MM.1S (cell line): ENCODE measurements around the gene NCKAP5.

Source experiments
- DNase-seq: peaks from one replicate; pipeline ENCODE4 v3.0.0-alpha.2; 2015
- H2AFZ ChIP-seq: fragments of 300-600 bp; sonication (generic); 2 replicates; pipeline ENCODE4 v1.6.0; 2016; ENCODE audit warnings: antibody characterized with exemption, low read length
- H3F3A ChIP-seq: fragments of 300-600 bp; sonication (generic); 2 replicates; pipeline ENCODE4 v1.6.1; 2016; ENCODE audit warnings: mild to moderate bottlenecking, antibody characterized with exemption, low read length, moderate library complexity, mixed read lengths; ENCODE audit not compliant: insufficient read depth
- H3K27ac ChIP-seq: fragments of 300-600 bp; sonication (generic); 2 replicates; pipeline ENCODE4 v1.5.1; 2016; ENCODE audit warnings: mild to moderate bottlenecking, low read length
- H3K27me3 ChIP-seq: fragments of 300-600 bp; sonication (generic); replicated peaks from 2 replicates; pipeline ENCODE4 v1.6.0; 2016; ENCODE audit warnings: low read length; ENCODE audit not compliant: insufficient read depth
- H3K36me3 ChIP-seq: fragments of 300-600 bp; sonication (generic); replicated peaks from 2 replicates; pipeline ENCODE4 v1.6.1; 2016; ENCODE audit warnings: mild to moderate bottlenecking, low read length, mixed read lengths; ENCODE audit not compliant: insufficient read depth
- H3K4me1 ChIP-seq: fragments of 300-600 bp; sonication (generic); 2 replicates; pipeline ENCODE4 v1.6.1; 2016; ENCODE audit warnings: low read length, mixed read lengths
- H3K4me2 ChIP-seq: fragments of 300-600 bp; sonication (generic); 2 replicates; pipeline ENCODE4 v1.6.0; 2016; ENCODE audit warnings: low read depth, low read length
- H3K4me3 ChIP-seq: fragments of 300-600 bp; sonication (generic); 2 replicates; pipeline ENCODE4 v1.5.1; 2016; ENCODE audit warnings: low read length, mixed read lengths
- H3K79me2 ChIP-seq: fragments of 300-600 bp; sonication (generic); 2 replicates; pipeline ENCODE4 v1.6.1; 2016; ENCODE audit warnings: mixed run types, low read length, mixed read lengths
- H3K9ac ChIP-seq: fragments of 300-600 bp; sonication (generic); 2 replicates; pipeline ENCODE4 v1.6.1; 2016; ENCODE audit warnings: low read length, mixed read lengths
- H3K9me2 ChIP-seq: fragments of 300-600 bp; sonication (generic); replicated peaks from 2 replicates; pipeline ENCODE4 v1.6.1; 2016; ENCODE audit warnings: mild to moderate bottlenecking, low read length, mixed read lengths; ENCODE audit not compliant: insufficient read depth
- H3K9me3 ChIP-seq: fragments of 300-600 bp; sonication (generic); replicated peaks from 2 replicates; pipeline ENCODE4 v1.6.1; 2016; ENCODE audit warnings: mild to moderate bottlenecking, low read length, mixed read lengths; ENCODE audit not compliant: insufficient read depth
- H4K20me1 ChIP-seq: fragments of 300-600 bp; sonication (generic); 2 replicates; pipeline ENCODE4 v1.6.1; 2016; ENCODE audit warnings: mild to moderate bottlenecking, low read length, moderate library complexity, mixed read lengths; ENCODE audit not compliant: insufficient read depth
- EZH2 ChIP-seq: fragments of 300-600 bp; sonication (generic); optimal IDR thresholded peaks from 2 replicates; pipeline ENCODE3; 2017; ENCODE audit warnings: low read depth, mild to moderate bottlenecking, antibody characterized with exemption, low read length, mixed read lengths
- EZH2phosphoT487 ChIP-seq: fragments of 300-600 bp; sonication (generic); IDR thresholded peaks from 2 replicates; pipeline ENCODE4 v1.6.1; 2018; ENCODE audit warnings: antibody characterized with exemption, low read length
- TF ChIP-seq, protein P1 (sequence below): fragments of 300-600 bp; sonication (generic); IDR thresholded peaks from 2 replicates; pipeline ENCODE4 v1.5.1; 2016; ENCODE audit warnings: antibody characterized with exemption, low read length, mixed read lengths

Gene NCKAP5

DNA sequence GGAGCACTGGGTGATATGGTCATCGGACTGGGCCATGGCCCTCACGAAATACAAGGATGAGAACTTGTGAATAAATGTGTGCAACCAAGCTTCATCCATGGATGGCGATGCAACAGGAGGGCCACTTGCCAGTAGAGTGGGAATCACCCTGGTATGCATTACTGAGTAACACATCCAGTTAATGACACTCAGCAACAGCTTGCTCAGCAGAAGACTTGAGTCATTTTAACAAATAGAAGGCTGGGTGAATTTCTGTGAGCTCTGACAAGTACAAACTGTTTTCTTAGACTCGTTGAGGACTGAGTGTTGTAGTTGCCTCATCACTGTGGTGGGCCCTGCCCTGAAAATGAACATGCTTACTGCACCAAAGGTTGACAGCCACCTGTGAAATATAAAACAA is 221.6 kb downstream of the NCKAP5 start:
- Histone ChIP-seq H3K79me2 (no peaks in the 10 kb centered on the region), H3K4me2 (no peak overlapping the region), H3F3A (no peaks in the 10 kb centered on the region), H3K9me2 (no peaks in the 10 kb centered on the region), H3K9ac (no peak overlapping the region), H3K36me3 (no peaks in the 10 kb centered on the region), H2AFZ (no peak overlapping the region), H3K4me1 (no peaks in the 10 kb centered on the region), H3K27me3 (no peaks in the 10 kb centered on the region), H3K9me3 (no peaks in the 10 kb centered on the region), H4K20me1 (no peaks in the 10 kb centered on the region), H3K4me3 (no peak overlapping the region), H3K27ac (no peak overlapping the region)
- TF ChIP-seq, protein P1, sequence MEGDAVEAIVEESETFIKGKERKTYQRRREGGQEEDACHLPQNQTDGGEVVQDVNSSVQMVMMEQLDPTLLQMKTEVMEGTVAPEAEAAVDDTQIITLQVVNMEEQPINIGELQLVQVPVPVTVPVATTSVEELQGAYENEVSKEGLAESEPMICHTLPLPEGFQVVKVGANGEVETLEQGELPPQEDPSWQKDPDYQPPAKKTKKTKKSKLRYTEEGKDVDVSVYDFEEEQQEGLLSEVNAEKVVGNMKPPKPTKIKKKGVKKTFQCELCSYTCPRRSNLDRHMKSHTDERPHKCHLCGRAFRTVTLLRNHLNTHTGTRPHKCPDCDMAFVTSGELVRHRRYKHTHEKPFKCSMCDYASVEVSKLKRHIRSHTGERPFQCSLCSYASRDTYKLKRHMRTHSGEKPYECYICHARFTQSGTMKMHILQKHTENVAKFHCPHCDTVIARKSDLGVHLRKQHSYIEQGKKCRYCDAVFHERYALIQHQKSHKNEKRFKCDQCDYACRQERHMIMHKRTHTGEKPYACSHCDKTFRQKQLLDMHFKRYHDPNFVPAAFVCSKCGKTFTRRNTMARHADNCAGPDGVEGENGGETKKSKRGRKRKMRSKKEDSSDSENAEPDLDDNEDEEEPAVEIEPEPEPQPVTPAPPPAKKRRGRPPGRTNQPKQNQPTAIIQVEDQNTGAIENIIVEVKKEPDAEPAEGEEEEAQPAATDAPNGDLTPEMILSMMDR: no peak
- TF ChIP-seq EZH2phosphoT487 (no peak), EZH2 (no peak)
- no peak for DNase-seq

DNA sequence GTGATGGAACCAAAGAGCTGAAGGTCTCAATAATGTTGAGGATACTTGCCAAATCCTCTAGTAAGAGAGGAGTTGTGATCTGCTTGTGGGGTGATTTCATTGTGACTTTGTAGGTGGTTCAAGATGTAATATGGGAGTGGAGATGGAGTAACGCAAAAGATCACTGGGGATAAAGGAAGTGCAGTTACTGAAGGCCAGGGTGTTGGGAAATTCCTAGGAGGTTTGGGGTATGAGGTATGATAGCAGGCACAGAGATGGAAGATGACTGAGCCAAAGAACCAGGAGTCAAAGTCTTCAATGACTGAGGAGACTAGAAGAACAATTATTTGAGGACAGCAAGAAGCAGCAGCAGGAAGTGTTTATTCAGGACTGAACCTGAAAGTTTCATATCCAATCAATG is 222.6 kb downstream of the NCKAP5 start:
- no peak overlapping the region for H3K9ac ChIP-seq
- H3K27ac ChIP-seq: no peak overlapping the region
- H3K4me1 ChIP-seq: no peaks in the 10 kb centered on the region
- no peaks in the 10 kb centered on the region for H3K9me2 ChIP-seq
- no peak overlapping the region for H3K4me3 ChIP-seq
- no peak for DNase-seq
- TF ChIP-seq, protein P1: no peak
- TF ChIP-seq EZH2 (no peak), EZH2phosphoT487 (no peak)
- H3K27me3 ChIP-seq: no peaks in the 10 kb centered on the region
- no peaks in the 10 kb centered on the region for H3K79me2 ChIP-seq
- H4K20me1 ChIP-seq: no peaks in the 10 kb centered on the region
- H3K9me3 ChIP-seq: no peaks in the 10 kb centered on the region
- no peaks in the 10 kb centered on the region for H3K36me3 ChIP-seq
- H2AFZ ChIP-seq: no peak overlapping the region
- no peaks in the 10 kb centered on the region for H3F3A ChIP-seq
- H3K4me2 ChIP-seq: no peak overlapping the region

DNA sequence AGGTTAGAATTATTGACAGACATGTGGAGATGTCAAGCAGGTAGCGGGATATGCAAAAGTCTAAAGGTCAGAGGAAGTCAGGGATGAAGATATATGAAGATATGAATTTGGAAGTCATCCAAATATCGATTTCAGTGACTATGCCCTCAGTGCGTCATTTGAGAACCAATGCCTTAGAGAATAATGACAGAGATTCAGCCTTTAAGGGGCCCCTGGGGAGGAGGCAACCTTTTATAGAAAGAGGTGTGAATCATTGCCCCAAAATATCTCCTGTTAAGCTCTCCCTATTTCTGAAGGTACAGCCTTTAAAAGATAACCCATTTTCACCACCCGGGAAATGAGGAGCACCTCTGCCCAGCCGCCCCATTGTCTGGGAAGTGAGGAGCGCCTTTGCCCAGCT is 223.4 kb downstream of the NCKAP5 start:
- Histone ChIP-seq H3K36me3 (no peaks in the 10 kb centered on the region), H3K9me3 (no peaks in the 10 kb centered on the region), H3K4me3 (no peak overlapping the region), H3K9me2 (no peaks in the 10 kb centered on the region), H3K4me2 (no peak overlapping the region), H3K4me1 (no peaks in the 10 kb centered on the region), H4K20me1 (no peaks in the 10 kb centered on the region), H3K27me3 (no peaks in the 10 kb centered on the region), H3K79me2 (no peaks in the 10 kb centered on the region), H2AFZ (no peak overlapping the region), H3K9ac (no peak overlapping the region), H3F3A (no peaks in the 10 kb centered on the region), H3K27ac (no peak overlapping the region)
- DNase-seq: no peak
- no peak for TF ChIP-seq EZH2
- TF ChIP-seq, protein P1: no peak
- TF ChIP-seq EZH2phosphoT487: no peak
